ENCODE results near the gene TMEM30A.

Gene TMEM30A

GRCh38 chr6:75243333-75244062, 41.1 kb downstream of the TMEM30A start, which contains the start of gene COX7A2 (continued):
- TF ChIP-seq PRDM10 (tag by site-specific recombination; IDR thresholded peaks at IDR 0.05): peak; percentile 88
- TF ChIP-seq ZNF18 (tag by site-specific recombination; IDR thresholded peaks at IDR 0.05): no peak
- no peak for TF ChIP-seq ZNF362 (tag by site-specific recombination; IDR thresholded peaks at IDR 0.05)
- TF ChIP-seq KLF8 (tag by site-specific recombination; IDR thresholded peaks at IDR 0.05): peak; percentile 59
- 0 out of 2 replicates have a peak, but pooled peaks have one; percentile 41 for TF ChIP-seq ZFP69B (tag by site-specific recombination; IDR thresholded peaks at IDR 0.05)
- TF ChIP-seq ZNF785 (tag by site-specific recombination; IDR thresholded peaks at IDR 0.05): no peak
- TF ChIP-seq ZBTB7A (tag by site-specific recombination; IDR thresholded peaks at IDR 0.05; ENCODE audit: low read depth): no peak
- no peak for TF ChIP-seq ZNF791 (tag by site-specific recombination; IDR thresholded peaks at IDR 0.05)
- TF ChIP-seq ZNF707 (tag by site-specific recombination; IDR thresholded peaks at IDR 0.05): no peak
- TF ChIP-seq ZNF768 (tag by site-specific recombination; IDR thresholded peaks at IDR 0.05): no peak
- no peak; the same call in 1 of the 2 replicates for TF ChIP-seq ZSCAN30 (tag by site-specific recombination; IDR thresholded peaks at IDR 0.05)
- peak; percentile 42; the same call in 1 of the 2 replicates for TF ChIP-seq ZBTB44 (tag by site-specific recombination; IDR thresholded peaks at IDR 0.05)
- no peak for TF ChIP-seq SCRT1 (tag by site-specific recombination; IDR thresholded peaks at IDR 0.05; ENCODE audit: borderline replicate concordance)
- no peak for TF ChIP-seq ZNF16 (tag by site-specific recombination; IDR thresholded peaks at IDR 0.05; ENCODE audit: low read depth)
- TF ChIP-seq ZNF280C (tag by site-specific recombination; IDR thresholded peaks at IDR 0.05): no peak
- no peak for TF ChIP-seq TCF7L2 (IDR thresholded peaks at IDR 0.05; ENCODE audit: borderline replicate concordance, low read depth, low read length)
- TF ChIP-seq ZNF701 (tag by site-specific recombination; IDR thresholded peaks at IDR 0.05): no peak
- TF ChIP-seq ZNF621 (tag by site-specific recombination; IDR thresholded peaks at IDR 0.05): no peak
- TF ChIP-seq ZNF654 (tag by site-specific recombination; IDR thresholded peaks at IDR 0.05; ENCODE audit: low read depth): no peak
- no peak for TF ChIP-seq ZNF677 (tag by site-specific recombination; IDR thresholded peaks at IDR 0.05)
- TF ChIP-seq ZNF23 (tag by site-specific recombination; IDR thresholded peaks at IDR 0.05; ENCODE audit: borderline replicate concordance): no peak
- peak; percentile 44 for TF ChIP-seq KLF16 (tag by site-specific recombination; IDR thresholded peaks at IDR 0.05)
- no peak for TF ChIP-seq KLF10 (tag by site-specific recombination; IDR thresholded peaks at IDR 0.05)
- no peak for TF ChIP-seq BCL11B (tag by site-specific recombination; IDR thresholded peaks at IDR 0.05; ENCODE audit: low read depth)
- 0 out of 2 replicates have a peak, but pooled peaks have one; percentile 18 for TF ChIP-seq ZNF513 (tag by site-specific recombination; IDR thresholded peaks at IDR 0.05)
- TF ChIP-seq RBAK (tag by site-specific recombination; IDR thresholded peaks at IDR 0.05): no peak
- peak; percentile 59; the same call in 1 of the 2 replicates for TF ChIP-seq YY2 (tag by site-specific recombination; IDR thresholded peaks at IDR 0.05)

Measured in HEK293 (cell line).